Osteocyte (in vitro differentiated cells): ENCODE measurements around the gene HGFAC. TPM values are rescaled to one million over a fixed set of nuclear protein-coding genes. Genes with fewer than 3 reads are reported as not detected.

Experiments used
- DNase-seq: peaks from one replicate; pipeline ENCODE4 v3.0.0; 2021; ENCODE audit warnings: mixed read lengths; ENCODE audit not compliant: unreplicated experiment; ENCODE audit errors: extremely low spot score
- H3K27ac Mint-ChIP-seq: one replicate; pipeline ENCODE4 v1.8.0; 2021; ENCODE audit warnings: mild to moderate bottlenecking, mixed read lengths; ENCODE audit not compliant: unreplicated experiment
- H3K27me3 Mint-ChIP-seq: one replicate; pipeline ENCODE4 v1.8.0; 2021; ENCODE audit warnings: mixed read lengths; ENCODE audit not compliant: unreplicated experiment
- H3K36me3 Mint-ChIP-seq: one replicate; pipeline ENCODE4 v1.8.0; 2021; ENCODE audit warnings: mixed read lengths; ENCODE audit not compliant: unreplicated experiment
- H3K4me1 Mint-ChIP-seq: one replicate; pipeline ENCODE4 v1.8.0; 2021; ENCODE audit warnings: mixed read lengths; ENCODE audit not compliant: unreplicated experiment
- H3K4me3 Mint-ChIP-seq: one replicate; pipeline ENCODE4 v1.8.0; 2021; ENCODE audit warnings: mild to moderate bottlenecking, moderate library complexity, mixed read lengths; ENCODE audit not compliant: unreplicated experiment
- H3K9me3 Mint-ChIP-seq: one replicate; pipeline ENCODE4 v1.8.0; 2021; ENCODE audit warnings: mixed read lengths; ENCODE audit not compliant: unreplicated experiment
- total RNA-seq: library from RNA; stranded (reverse); gene quantifications from 2 replicates; pipeline ENCODE4 v1.2.1, GENCODE V29; 2021
- TF ChIP-seq, protein P1 (sequence below): fragments of 200-600 bp; sonication (generic); IDR thresholded peaks from 2 replicates; pipeline ENCODE4 v1.5.0; 2021; ENCODE audit warnings: antibody characterized with exemption, mild to moderate bottlenecking, moderate library complexity

The HGFAC gene
- total RNA-seq, 1 donor from 2014 or later: 0.54 TPM

DNA sequence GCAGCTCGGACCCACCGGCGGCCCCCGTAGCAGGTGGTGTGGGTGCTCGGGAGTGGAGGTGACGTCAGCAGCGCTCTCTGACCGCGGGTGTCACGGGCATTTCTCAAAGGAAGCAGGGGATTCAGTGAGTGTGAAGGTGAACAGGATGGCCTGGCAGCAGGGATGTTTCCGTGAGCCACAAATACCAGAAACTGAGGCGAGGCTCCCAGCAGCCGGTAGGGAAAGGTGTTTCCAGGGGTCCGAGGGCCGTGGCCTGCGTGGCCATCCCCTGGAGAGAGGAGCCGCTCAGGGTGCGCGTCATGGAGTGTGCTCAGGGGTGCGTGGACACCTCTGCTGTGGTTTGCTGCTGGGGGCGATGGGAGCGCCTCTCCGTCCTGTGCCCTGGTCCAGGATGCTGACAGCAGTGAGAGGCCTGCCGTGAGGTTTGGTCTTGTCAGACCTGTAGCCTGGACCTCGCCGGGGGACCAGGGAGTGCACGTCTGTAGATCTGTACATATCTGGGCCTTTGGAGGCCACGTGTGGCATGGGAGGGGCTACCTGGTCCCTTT is 10.2 kb upstream of the HGFAC start:
- no peak overlapping the region for H3K4me3 Mint-ChIP-seq
- H3K36me3 Mint-ChIP-seq: no peaks in the 10 kb centered on the region
- H3K4me1 Mint-ChIP-seq: peaks cover under 1% of the 10 kb centered on the region
- no peak overlapping the region for H3K27ac Mint-ChIP-seq
- TF ChIP-seq, protein P1, sequence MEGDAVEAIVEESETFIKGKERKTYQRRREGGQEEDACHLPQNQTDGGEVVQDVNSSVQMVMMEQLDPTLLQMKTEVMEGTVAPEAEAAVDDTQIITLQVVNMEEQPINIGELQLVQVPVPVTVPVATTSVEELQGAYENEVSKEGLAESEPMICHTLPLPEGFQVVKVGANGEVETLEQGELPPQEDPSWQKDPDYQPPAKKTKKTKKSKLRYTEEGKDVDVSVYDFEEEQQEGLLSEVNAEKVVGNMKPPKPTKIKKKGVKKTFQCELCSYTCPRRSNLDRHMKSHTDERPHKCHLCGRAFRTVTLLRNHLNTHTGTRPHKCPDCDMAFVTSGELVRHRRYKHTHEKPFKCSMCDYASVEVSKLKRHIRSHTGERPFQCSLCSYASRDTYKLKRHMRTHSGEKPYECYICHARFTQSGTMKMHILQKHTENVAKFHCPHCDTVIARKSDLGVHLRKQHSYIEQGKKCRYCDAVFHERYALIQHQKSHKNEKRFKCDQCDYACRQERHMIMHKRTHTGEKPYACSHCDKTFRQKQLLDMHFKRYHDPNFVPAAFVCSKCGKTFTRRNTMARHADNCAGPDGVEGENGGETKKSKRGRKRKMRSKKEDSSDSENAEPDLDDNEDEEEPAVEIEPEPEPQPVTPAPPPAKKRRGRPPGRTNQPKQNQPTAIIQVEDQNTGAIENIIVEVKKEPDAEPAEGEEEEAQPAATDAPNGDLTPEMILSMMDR: no peak
- no peaks in the 10 kb centered on the region for H3K27me3 Mint-ChIP-seq
- H3K9me3 Mint-ChIP-seq: no peaks in the 10 kb centered on the region
- no peak for DNase-seq

DNA sequence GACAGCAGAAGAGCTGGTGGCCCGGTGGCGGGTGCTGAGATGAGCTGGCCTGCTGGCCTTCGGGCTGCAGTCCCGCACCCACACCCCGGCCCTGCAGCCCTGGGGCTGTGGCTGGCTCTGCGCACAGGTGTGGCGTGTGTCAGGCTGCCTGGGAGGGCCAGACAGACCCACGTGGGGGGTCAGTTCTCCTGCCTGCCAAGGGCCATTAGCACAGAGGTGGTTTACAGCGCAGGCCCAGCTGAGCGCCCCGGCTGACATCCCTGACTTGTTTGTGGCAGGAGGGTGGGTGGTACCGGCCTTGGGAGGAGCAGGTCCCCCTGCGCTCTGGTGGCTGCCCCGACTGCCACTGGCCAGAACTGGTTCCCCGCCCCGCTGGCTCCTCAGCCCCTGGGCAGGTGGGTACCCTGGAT is 9.4 kb upstream of the HGFAC start:
- Mint-ChIP-seq H3K4me3 (no peak overlapping the region), H3K36me3 (no peaks in the 10 kb centered on the region), H3K27ac (no peak overlapping the region), H3K4me1 (peaks cover 5% of the 10 kb centered on the region), H3K27me3 (no peaks in the 10 kb centered on the region), H3K9me3 (no peaks in the 10 kb centered on the region)
- no peak for DNase-seq
- TF ChIP-seq, protein P1: no peak

DNA sequence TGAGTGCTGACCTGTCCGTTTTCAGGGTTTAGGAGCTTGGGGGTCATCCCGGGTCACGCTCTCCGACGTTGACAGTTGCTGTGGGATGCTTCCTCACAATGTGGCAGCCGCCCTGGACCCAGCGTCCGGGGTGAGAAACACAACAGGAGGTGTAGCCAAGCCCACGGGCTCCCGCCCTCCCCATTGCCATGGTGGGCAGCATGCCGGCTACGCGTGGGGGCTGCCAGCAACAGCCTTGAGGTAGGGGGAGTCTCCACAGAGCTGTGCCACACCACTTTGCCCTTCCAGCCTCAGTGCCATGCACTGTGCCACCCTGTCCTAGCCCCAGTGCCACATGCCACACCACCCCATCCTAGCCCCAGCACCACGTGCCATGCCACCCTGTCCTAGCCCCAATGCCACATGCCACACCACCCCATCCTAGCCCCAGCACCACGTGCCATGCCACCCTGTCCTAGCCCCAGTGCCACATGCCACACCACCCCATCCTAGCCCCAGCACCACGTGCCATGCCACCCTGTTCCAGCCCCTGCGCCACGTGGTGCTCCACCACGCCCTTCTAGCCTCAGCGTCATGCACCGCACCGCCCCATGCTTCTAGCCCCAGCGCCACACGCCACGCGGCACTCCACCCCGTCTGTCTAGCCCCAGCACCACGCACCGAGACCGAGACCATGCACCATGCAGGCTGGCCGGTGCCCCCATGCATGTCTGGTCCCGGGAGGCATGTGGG is 8.5 kb upstream of the HGFAC start:
- H3K4me3 Mint-ChIP-seq: no peak overlapping the region
- H3K9me3 Mint-ChIP-seq: no peaks in the 10 kb centered on the region
- DNase-seq: no peak
- TF ChIP-seq, protein P1: no peak
- no peaks in the 10 kb centered on the region for H3K27me3 Mint-ChIP-seq
- H3K27ac Mint-ChIP-seq: no peak overlapping the region
- no peaks in the 10 kb centered on the region for H3K36me3 Mint-ChIP-seq
- H3K4me1 Mint-ChIP-seq: peaks cover 5% of the 10 kb centered on the region

DNA sequence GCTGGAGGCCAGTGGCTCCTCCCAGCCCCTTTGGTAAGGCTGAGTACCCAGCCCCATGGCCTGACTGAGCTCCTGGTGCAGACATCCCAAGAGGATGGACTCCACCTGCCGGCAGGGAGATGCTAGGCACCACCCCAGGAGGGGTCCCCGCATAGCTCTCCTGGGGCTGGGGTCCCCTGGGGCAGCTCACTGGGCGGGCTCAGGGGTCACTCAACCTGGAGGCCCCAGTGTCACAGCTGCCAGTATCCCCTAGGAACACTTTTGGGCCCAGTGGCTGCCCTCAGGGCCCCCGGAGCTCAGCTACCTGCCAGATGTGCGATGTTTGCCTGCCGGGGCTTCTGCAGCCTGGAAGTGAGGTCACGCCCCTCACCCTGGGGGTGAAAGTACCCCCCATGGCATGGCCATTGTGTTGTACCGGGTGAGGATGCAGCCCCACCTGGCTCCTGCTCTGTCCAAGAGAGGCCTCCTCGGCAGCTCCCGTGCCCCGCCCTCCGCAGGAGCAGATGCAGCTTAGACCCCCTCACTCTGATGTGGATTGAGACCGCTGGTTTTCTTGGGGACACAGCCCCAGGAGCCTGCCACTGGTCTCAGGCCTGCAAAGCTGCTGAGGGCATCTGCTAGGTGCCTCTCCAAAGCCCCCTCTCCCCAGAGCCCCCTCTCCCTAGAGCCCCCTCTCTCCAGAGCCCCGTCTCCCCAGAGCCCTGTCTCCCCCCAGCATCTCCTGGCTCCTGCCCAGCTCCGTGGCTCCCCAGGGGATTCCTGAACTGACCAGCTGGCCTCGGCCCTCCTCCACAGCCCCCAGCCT is 6.7 kb upstream of the HGFAC start:
- H3K36me3 Mint-ChIP-seq: no peaks in the 10 kb centered on the region
- no peaks in the 10 kb centered on the region for H3K9me3 Mint-ChIP-seq
- H3K4me3 Mint-ChIP-seq: no peak overlapping the region
- H3K27me3 Mint-ChIP-seq: no peaks in the 10 kb centered on the region
- no peak for DNase-seq
- TF ChIP-seq, protein P1: no peak
- peaks cover 9% of the 10 kb centered on the region for H3K4me1 Mint-ChIP-seq
- H3K27ac Mint-ChIP-seq: no peak overlapping the region

DNA sequence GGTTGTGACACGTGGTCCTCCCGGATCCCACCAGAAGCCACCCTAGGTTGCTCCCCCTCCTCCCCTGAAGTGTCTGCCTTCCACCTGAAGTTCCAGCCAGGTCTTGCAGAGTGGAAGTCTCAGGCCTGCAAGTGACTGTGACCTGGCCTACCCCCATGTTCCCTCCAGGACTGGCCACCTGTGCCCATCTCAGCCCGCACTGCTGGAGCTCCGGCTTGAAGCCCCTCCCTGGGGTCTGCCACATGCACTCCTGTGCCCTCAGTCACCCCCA is 6.1 kb upstream of the HGFAC start:
- no peak for DNase-seq
- Mint-ChIP-seq H3K27me3 (no peaks in the 10 kb centered on the region), H3K4me3 (no peak overlapping the region), H3K9me3 (no peaks in the 10 kb centered on the region), H3K4me1 (peaks cover 9% of the 10 kb centered on the region), H3K36me3 (no peaks in the 10 kb centered on the region), H3K27ac (no peak overlapping the region)
- TF ChIP-seq, protein P1: no peak
